ENCODE measurements around the gene ZNF322. TPM values are rescaled to one million over a fixed set of nuclear protein-coding genes. Genes with fewer than 3 reads are reported as not detected.

Gene ZNF322
- total and polyA plus RNA-seq, 10 donors, result 6.1 to 25.9 (median 20.3) TPM

DNA sequence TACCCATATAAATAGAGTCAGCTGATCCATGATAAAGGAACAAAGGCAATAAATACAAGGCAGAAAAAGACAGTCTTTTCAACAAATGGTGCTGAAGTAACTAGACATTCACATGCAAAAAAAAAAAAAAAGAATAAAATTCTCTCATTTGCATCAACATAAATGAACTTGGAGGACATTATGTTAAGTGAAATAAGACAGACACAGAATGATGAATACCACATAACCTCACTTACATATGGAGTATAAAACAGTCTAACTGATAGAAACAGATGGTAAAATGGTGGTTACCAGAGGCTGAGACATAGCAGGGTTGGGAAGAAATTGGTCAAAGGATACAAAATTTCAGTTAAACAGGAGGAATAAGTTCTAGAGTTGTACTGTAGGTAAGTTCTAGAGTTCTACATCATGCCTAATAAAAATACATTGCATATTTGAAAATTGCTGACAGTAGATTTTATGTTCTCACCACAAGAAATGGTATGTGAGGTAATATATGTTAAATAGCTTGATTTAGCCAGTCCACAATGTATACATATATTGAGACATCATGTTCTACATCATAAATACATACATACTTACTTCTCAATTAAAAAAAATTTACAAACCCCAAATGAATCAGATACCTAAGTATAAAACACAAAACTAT, 8.3 kb downstream of the ZNF322 start:
- H3K36me3 ChIP-seq, result peaks cover 0 to 96% (median 27%) of the 10 kb centered on the region in 6 donors
- no peak overlapping the region for H3K27ac ChIP-seq
- H3K27me3 ChIP-seq (replicated peaks in 1 of 7), result no peaks in the 10 kb centered on the region
- peaks cover 0 to 12% (median 2%) of the 10 kb centered on the region in 6 donors for H3K4me1 ChIP-seq
- peaks cover 5 to 46% (median 38%) of the 10 kb centered on the region in 8 donors for H3K9me3 ChIP-seq
- no peak for TF ChIP-seq POLR2A (IDR thresholded peaks at IDR 0.05)
- TF ChIP-seq POLR2AphosphoS5 (IDR thresholded peaks at IDR 0.05), result no peak
- TF ChIP-seq, protein P1, sequence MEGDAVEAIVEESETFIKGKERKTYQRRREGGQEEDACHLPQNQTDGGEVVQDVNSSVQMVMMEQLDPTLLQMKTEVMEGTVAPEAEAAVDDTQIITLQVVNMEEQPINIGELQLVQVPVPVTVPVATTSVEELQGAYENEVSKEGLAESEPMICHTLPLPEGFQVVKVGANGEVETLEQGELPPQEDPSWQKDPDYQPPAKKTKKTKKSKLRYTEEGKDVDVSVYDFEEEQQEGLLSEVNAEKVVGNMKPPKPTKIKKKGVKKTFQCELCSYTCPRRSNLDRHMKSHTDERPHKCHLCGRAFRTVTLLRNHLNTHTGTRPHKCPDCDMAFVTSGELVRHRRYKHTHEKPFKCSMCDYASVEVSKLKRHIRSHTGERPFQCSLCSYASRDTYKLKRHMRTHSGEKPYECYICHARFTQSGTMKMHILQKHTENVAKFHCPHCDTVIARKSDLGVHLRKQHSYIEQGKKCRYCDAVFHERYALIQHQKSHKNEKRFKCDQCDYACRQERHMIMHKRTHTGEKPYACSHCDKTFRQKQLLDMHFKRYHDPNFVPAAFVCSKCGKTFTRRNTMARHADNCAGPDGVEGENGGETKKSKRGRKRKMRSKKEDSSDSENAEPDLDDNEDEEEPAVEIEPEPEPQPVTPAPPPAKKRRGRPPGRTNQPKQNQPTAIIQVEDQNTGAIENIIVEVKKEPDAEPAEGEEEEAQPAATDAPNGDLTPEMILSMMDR (IDR thresholded peaks at IDR 0.05 in 8 of 11, conservative IDR thresholded peaks at IDR 0.05 in 3 of 11), result no peak
- no peak for DNase-seq
- intact Hi-C loops (cut with DNase I; ENCODE audit: low total_unique reads), result no loop called here
- H3K4me3 ChIP-seq, result no peak overlapping the region

DNA sequence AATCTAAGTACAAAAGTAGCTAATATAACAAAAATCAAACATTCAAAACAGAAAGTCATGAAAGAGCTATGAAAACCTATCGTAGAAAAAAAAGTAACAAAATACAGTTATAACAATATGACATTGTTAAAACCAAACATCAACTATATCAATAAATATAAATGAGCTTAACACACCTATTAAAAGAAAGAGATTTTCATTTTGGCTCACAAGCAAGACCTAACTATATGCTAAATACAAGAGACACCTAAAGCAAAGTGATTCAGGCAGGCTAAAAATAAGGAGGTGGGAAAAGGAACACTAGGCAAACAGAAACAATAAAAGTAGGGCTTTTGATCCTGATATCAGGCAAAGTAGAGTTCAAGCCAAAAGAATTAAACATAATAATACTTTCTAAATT, 13.5 kb downstream of the ZNF322 start:
- no peak for DNase-seq
- Histone ChIP-seq H3K27ac (no peak overlapping the region), H3K36me3 (peaks cover 13 to 88% (median 38%) of the 10 kb centered on the region in 6 donors), H3K4me1 (no peaks in the 10 kb centered on the region), H3K4me3 (no peak overlapping the region), H3K27me3 (replicated peaks in 1 of 7) (no peaks in the 10 kb centered on the region), H3K9me3 (peaks cover 5 to 97% (median 67%) of the 10 kb centered on the region in 8 donors)
- WGBS, 5 donors, result 92 to 98% (median 97%) methylated on average over 1 of the region's 1 CpG
- TF ChIP-seq POLR2AphosphoS5 (IDR thresholded peaks at IDR 0.05) (no peak), POLR2A (IDR thresholded peaks at IDR 0.05) (no peak)
- TF ChIP-seq, protein P1 (IDR thresholded peaks at IDR 0.05 in 8 of 11, conservative IDR thresholded peaks at IDR 0.05 in 3 of 11), result no peak
- intact Hi-C loops (cut with DNase I; ENCODE audit: low total_unique reads), result no loop called here

GRCh38 chr6:26640806-26641205, 18.7 kb downstream of the ZNF322 start:
- intact Hi-C loops (cut with DNase I; ENCODE audit: low total_unique reads), result no loop called here
- no peak overlapping the region for H3K4me3 ChIP-seq
- peaks cover 23 to 89% (median 59%) of the 10 kb centered on the region in 6 donors for H3K36me3 ChIP-seq

GRCh38 chr6:26629359-26629758, 30.2 kb downstream of the ZNF322 start:
- Histone ChIP-seq H3K9me3 (peaks cover 0 to 31% (median 12%) of the 10 kb centered on the region in 8 donors), H3K27ac (no peak overlapping the region), H3K27me3 (replicated peaks in 1 of 7) (no peaks in the 10 kb centered on the region), H3K4me3 (no peak overlapping the region), H3K4me1 (no peaks in the 10 kb centered on the region), H3K36me3 (peaks cover 0 to 13% (median 2%) of the 10 kb centered on the region in 6 donors)
- TF ChIP-seq, protein P1 (IDR thresholded peaks at IDR 0.05 in 8 of 11, conservative IDR thresholded peaks at IDR 0.05 in 3 of 11), result no peak
- TF ChIP-seq POLR2AphosphoS5 (IDR thresholded peaks at IDR 0.05) (no peak), POLR2A (IDR thresholded peaks at IDR 0.05) (no peak)
- no peak for DNase-seq
- intact Hi-C loops (cut with DNase I; ENCODE audit: low total_unique reads), result no loop called here
- WGBS, 5 donors, result 38 to 65% (median 48%) methylated on average over 1 of the region's 1 CpG

More at GRCh38 chr6:26640806-26641205, 18.7 kb downstream of the ZNF322 start:
- Histone ChIP-seq H3K9me3 (peaks cover 9 to 81% (median 62%) of the 10 kb centered on the region in 8 donors), H3K27me3 (replicated peaks in 1 of 7) (no peaks in the 10 kb centered on the region), H3K4me1 (no peaks in the 10 kb centered on the region), H3K27ac (no peak overlapping the region)
- WGBS, 5 donors, result 91 to 100% (median 97%) methylated on average over 2 of the region's 2 CpGs
- no peak for DNase-seq
- TF ChIP-seq POLR2A (IDR thresholded peaks at IDR 0.05) (no peak), POLR2AphosphoS5 (IDR thresholded peaks at IDR 0.05) (no peak)
- TF ChIP-seq, protein P1 (IDR thresholded peaks at IDR 0.05 in 8 of 11, conservative IDR thresholded peaks at IDR 0.05 in 3 of 11), result no peak
